ENCODE results near the gene MAPKAP1.

Gene MAPKAP1

GRCh38 chr9:125398243-125398642, 308.8 kb downstream of the MAPKAP1 start:
- TF ChIP-seq CTCF (conservative IDR thresholded peaks at IDR 0.05) = no peak
- TF ChIP-seq ZFX (IDR thresholded peaks at IDR 0.05) = no peak
- no peak overlapping the region for H3K27ac ChIP-seq

GRCh38 chr9:125397736-125398135, 309.3 kb downstream of the MAPKAP1 start:
- TF ChIP-seq CTCF (conservative IDR thresholded peaks at IDR 0.05) = no peak
- TF ChIP-seq ZFX (IDR thresholded peaks at IDR 0.05) = no peak
- H3K27ac ChIP-seq = no peak overlapping the region

- no peak for TF ChIP-seq ZFX (IDR thresholded peaks at IDR 0.05)
- TF ChIP-seq CTCF (conservative IDR thresholded peaks at IDR 0.05) = no peak
- no peak overlapping the region for H3K27ac ChIP-seq
Observed at GRCh38 chr9:125396799-125397198, 310.2 kb downstream of the MAPKAP1 start.

GRCh38 chr9:125393426-125393825, 313.6 kb downstream of the MAPKAP1 start:
- TF ChIP-seq ZFX (IDR thresholded peaks at IDR 0.05) (no peak), CTCF (conservative IDR thresholded peaks at IDR 0.05) (no peak)
- H3K27ac ChIP-seq = no peak overlapping the region

GRCh38 chr9:125391704-125392103, 315.3 kb downstream of the MAPKAP1 start:
- TF ChIP-seq ZFX (IDR thresholded peaks at IDR 0.05) (no peak), CTCF (conservative IDR thresholded peaks at IDR 0.05) (no peak)
- H3K27ac ChIP-seq = no peak overlapping the region

- TF ChIP-seq ZFX (IDR thresholded peaks at IDR 0.05) = no peak
- TF ChIP-seq CTCF (conservative IDR thresholded peaks at IDR 0.05) = no peak
- H3K27ac ChIP-seq = no peak overlapping the region
Observed at GRCh38 chr9:125388978-125389377, 318.0 kb downstream of the MAPKAP1 start.

GRCh38 chr9:125387861-125388524, 319.0 kb downstream of the MAPKAP1 start:
- TF ChIP-seq ZFX (IDR thresholded peaks at IDR 0.05) (no peak), CTCF (conservative IDR thresholded peaks at IDR 0.05) (no peak)
- H3K27ac ChIP-seq = no peak overlapping the region

Measured in C4-2B (cell line).